HT1080 (cell line): ENCODE data around the gene SSC4D. TPM values are rescaled to one million over a fixed set of nuclear protein-coding genes. Genes with fewer than 3 reads are reported as not detected.
A peak's percentile ranks its signal among the peaks of the same experiment; 100 is the strongest.
"Not testable (repeated sequence)": the region's sequence is repeated elsewhere in the genome, so short reads cannot be mapped to it uniquely, and the experiment has no call there.

Source experiments
- DNase-seq: peaks from one replicate; pipeline ENCODE4 v3.0.0-alpha.2; 2015; ENCODE audit warnings: low read depth
- total RNA-seq: library from RNA; depleted of rRNA; stranded (reverse); fragments of >200 nt; shearing (Covaris generic); gene quantifications from 2 replicates; pipeline ENCODE4 v1.2.3, GENCODE V29; 2014

SSC4D gene
- total RNA-seq, 1 experiment from 2014 or later, result 0.23 TPM

DNA sequence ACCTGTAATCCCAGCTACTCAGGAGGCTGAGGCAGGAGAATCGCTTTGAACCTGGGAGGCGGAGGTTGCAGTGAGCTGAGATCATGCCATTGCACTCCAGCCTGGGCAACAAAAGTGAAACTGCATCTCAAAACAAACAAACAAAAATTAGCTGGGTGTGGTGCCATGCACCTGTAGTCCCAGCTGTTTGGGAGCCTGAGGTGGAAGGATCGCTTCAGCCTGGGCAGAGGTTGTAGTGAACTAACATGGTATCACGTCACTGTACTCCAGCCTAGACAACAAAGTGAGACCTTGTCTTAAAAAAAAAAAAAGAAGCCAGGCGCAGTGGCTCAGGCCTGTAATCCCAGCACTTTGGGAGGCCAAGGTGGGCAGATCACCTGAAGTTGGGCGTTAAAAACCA lies 21.7 kb downstream of the SSC4D start:
- DNase-seq, result not testable (repeated sequence)

DNA sequence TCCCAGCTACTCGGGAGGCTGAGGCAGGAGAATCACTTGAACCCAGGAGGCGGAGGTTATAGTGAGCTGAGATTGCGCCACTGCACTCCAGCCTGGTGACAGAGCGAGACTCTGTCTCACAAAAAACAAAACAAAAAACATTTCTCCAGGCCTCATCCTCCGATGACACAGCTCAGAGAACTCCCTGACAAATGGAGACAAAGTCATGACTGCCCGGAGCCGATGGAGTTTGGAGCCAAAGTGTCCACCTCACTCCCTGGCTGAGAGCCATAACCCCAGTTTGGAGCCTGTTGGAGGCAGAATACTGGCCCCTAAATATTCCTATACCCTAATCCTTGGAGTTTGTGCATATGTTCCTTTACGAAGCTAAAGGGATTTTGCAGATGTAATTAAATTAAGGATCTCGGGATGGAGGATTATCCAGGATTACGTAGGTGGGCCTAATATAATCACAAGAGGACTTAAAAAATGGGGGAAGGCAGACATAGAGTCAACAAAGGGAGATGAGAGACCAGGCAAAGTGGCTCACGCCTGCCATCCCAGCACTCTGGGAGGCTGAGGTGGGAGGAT lies 22.7 kb downstream of the SSC4D start:
- no peak for DNase-seq

DNA sequence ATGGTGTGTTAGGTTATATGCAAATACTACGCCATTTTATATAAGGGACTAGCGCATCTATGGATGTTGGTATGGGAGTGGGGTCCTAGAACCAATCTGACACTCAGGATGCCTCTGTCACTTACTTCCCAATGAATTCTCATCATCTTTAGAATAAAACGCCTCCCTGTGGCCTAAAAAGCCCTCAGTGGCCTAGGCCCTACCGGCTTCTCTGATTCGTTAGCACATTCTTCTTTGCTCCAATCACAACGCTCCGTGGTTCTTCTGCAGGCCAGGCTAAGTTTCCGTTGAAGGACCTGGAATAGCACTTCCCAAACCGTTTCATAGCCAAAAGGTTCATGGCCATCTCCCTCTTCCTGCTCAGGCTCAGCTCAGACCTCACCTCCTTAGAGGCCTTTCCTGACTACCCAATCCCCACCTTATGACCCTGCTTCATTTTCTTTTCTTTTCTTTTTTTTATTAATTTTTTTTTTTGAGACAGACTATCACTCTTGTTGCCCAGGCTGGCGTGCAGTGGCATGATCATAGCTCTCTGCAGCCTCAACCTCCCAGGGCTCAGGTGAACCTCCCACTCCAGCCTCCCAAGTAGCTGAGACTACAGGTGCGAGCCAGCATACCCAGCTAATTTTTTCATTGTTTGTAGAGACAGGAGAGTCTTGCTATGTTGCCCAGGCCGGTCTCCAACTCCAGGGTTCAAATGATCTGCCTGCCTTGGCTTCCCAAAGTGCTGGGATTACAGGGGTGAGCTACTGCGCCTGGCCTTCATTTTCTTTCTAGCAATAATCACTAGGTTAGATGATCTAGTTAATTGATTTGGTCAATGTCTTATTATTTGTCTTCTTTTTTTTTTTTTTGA lies 26.2 kb downstream of the SSC4D start:
- DNase-seq, result no peak

DNA sequence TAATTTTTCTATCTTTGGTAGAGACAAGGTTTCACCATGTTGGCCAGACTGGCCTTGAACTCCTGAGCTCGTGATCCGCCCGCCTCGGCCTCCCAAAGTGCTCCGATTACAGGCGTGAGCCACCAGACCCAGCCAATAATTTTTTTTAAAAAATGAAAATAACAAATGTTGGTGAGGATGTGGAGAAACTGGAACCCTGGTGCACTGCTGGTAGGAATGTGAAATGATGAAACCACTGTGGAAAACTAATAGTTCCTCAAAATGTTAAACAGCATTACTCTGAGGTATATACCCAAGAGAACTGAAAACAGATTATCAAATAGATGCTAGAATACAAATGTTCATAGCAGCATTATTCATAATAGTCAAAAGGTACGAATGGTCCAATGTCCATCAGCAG lies 27.7 kb downstream of the SSC4D start:
- DNase-seq, result no peak

DNA sequence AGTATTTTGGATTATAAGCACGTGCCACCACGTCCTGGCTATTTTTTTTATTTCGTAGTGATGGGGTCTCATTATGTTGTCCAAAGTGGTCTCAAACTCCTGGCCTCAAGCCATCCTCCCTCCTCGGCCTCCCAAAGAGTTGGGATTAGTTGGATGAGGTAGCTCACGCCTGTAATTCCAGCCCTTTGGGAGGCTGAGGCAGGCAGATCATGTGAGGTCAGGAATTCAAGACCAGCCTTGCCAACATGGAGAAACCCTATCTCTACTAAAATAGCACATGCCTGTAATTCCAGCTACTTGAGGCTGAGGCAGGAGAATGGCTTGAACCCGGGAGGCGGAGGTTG lies 28.9 kb downstream of the SSC4D start:
- no peak for DNase-seq

DNA sequence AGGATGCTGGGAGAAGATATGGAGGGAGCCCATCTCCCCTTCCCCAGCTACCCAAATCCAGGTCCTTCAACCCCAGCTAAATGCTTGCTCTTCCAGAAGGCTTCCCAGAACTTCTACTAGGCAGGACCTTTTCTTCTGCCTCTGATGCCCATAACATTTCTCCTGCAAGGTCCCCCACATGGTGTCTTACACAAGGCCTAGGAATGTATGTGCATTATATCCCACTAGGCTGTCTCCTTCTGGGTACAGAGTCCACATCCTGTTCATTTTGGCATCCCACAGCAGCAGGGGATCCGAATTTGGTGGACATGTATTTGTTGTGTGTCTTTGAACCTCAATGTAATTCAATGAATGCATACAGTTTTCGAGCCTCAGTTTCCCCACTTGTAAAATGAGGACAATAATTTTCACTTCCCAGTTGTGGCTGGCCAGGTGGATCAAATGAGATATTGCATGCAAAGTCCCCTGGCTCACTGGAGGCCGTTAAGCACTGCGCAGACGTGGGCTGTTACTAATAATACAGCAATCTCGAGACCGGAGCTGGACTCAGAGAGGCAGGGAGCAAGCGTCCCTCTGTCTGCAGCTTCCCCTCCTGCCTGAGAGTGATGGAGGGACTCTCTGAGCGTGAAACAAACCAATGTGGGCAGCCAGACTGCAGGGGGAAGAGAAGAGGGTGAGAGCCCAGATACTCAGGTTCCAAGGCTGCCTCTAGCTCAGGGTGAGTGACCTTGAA lies 32.1 kb downstream of the SSC4D start:
- DNase-seq, result peak; percentile 28

DNA sequence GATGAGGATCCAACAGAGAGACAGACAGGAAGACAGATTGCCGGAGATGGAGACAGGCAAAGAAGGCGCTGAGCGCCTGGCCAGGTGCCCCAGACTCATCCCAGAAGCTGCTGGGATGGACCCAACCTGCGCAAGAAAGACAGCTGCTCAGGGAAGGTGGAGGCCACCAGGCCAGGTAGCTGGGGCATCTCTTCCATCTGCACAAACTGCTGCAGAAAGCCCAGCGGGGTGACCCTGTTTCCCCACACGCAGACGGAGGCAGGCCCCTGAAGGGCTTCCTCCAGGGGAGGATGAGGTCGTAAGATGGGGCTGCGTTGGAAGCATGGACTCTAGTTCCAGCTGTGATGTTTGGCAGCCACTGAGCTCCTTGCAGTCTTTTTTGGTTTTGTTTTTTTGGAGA lies 34.2 kb downstream of the SSC4D start:
- DNase-seq, result no peak

DNA sequence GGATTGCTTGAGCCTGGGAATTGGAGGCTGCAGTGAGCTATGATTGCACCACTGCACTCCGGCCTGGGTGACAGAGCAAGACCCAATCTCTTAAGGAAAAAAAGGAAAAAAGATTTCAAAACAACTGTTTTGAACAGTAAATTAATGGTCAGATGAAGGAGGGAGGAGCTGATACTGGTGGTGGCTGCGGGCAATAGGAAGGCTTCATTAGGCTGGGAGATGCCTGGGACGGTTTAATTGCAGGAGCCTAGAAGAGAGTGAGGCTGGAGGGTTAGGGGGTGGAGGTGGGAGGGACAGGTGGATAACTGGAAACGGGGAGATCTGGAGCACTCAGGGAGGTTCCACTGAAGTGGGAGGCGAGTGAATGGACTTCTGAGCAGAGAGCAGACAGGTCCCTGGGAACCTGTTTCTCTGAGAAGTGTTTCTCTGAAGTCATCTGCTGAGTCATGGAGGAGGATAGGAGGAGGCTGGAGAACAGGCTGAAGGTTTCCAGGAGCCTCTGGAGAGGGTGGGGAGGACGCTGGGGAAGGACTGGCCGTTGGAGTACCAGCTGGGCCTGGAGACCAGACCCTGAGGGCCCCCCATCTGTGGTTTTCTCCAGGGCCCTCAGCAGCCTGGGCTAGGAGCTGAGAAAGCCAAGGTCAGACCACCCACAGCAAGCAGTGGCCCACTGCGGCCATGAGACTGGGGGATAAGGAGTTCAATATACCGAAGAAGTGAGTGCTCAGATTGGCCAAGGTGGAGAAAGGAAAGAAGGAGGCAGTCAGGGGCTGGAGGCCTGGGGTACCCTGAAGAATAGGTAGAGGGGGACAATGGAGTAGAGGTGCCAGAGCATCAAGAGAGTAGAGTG lies 36.3 kb downstream of the SSC4D start:
- peak; percentile 78 for DNase-seq

DNA sequence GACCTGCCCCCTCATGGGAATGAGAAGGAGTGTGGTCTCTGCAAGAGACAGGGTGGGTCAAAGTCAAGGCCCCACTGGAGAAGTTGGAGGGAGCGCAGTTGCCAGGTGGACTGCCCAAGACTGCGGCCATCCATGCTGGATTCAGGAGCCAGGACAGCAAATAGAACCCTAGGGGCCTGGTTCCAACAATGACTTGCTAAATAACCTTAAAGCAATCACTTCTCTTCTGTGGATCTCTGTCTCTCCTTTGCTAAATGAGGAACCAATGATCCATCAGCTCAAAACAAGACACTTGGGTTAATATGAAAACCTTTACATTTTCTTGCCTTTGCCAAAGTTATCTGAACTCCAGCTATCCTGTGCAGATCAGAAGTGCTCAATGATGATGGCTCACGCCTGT lies 38.1 kb downstream of the SSC4D start:
- DNase-seq, result no peak

DNA sequence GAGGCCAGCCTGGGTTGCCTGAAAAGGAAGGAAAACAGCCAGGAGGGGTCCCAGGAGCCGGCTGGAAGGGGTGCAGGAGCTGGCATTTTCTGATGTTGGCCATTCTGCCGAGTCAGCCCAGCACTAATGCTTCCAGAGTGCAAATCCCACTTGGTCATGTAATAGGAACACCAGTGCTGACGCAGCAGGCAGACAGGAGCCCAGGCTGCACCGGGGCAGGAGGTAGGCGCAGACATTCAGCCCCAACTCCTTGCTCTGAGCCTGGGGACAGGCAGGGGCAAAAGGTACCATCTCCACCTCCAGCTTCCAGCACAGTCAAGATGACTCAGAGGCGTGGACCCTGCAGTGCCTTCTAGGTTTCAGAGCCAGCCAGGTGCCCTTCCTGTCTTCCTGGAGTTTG lies 40.5 kb downstream of the SSC4D start:
- no peak for DNase-seq

DNA sequence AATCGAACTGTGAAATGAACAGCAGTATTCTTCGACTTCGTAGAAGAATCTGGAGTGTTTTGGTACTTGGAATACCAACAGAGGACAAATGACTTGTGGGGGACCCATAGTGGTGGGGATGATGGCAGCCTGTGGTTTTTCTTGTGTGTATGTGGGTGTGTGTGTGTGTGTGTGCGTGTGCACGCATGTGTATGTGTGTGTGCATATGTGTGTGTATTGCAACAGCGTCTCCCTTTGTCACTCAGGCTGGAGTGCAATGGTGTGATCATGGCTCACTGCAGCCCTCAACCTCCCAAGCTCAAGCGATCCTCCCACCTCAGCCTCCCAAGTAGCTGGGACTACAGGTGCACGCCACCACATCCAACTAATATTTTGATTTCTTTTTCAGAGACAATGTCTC lies 41.3 kb downstream of the SSC4D start:
- no peak for DNase-seq

DNA sequence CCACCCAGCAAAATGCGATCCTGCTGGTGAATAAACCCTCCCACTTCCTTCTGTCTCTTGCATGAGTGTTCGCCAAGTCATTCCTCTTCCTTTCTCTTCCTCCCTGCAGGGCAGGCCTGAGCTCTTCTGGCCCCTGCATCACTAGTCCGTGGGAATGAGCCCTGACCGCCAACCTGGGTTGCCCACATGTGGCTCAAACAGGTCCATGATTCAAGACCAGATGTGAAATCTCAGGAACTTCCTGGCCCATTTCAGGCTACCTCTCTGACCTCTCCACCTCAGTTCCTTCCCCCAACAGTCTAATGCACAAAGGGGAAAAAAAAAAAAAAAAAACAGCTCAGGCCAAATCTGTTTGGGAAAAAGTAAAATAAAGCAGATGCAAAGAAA lies 45.3 kb downstream of the SSC4D start:
- peak; percentile 90 for DNase-seq

DNA sequence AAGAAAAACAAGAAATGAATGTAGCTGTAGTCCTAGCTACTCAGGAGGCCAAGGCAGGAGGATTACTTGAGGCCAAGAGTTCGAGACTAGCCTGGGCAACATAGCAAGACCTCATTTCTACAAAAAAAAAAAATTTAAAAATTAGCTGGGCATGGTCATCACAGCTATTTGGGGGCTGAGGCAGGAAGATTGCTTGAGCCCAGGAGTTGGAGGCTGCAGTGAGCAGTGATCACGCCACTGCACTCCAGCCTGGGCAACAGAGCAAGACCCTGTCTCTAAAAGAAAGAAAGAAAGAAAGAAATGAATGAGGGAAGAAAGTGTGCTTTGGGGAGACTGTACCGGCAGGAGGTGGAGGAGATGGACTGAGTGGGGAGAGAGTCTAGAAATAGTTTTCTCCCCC lies 45.7 kb downstream of the SSC4D start:
- not testable (repeated sequence) for DNase-seq

DNA sequence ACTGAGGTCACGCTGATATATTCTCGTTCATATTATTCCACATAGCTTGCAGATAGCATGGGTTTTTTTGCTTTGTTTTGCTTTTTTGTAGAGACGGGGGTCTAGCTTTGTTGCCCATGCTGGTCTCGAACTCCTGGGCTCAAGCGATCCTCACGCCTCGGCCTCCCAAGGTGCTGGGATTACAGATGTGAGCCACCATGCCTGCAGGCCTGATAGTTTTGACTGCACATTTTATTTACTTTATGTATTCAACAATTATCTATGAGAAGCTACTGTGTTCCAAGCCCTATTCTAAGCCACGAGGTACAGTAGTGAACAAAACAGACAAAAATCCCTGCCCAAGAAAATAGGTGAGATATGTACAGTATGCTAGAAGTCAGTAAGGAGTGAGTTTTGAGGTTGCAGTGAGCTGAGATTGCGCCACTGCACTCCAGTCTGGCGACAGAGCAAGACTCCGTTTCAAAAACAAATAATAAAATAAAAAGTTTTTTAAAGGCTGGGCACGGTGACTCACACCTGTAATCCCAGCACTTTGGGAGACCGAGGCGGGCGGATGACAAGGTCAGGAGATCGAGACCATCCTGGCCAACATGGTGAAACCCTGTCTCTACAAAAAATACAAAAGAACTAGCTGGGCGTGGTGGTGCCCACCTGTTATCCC lies 49.4 kb downstream of the SSC4D start:
- no peak for DNase-seq

DNA sequence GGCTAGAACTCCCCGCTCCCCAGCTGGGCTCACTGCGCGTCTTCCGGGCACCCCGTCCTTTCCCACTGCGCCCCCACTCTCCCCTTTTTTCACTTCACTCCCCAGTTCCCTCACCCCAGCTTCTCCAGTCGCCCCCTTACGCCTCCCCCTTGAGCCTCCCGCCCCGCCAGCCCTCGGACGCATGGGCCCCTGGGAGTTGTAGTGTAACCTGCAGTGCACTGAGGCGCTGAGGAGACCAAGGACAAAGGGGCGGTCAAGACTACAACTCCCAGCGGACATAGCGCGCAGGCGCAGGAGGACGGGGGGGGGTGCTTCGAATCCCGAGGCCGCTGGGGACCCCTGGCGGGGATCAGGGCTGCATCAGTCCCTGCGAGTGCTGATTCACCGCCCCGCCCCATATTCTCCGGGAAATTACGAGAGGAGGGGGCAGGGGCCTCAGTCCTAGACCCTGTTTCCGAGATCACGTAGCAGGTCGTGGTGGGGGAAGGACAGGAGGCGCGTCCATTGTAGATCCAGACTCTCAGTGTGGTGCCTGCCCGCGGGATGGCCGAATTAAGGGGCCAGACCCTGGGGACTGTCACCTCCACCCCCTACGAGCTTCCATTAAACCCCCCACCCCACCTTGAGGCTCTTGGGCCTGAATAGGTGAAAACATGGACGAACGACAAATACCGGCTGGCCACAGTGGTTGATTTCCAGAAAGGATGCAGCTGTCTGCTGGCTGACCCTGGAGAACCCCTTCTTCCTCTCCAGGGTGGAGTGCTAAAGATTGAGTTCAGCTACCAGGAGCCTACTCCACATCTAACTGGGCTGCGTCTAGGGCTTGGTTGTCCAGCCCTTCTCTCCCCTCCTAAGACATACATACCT lies 50.2 kb downstream of the SSC4D start:
- peak; percentile 97 for DNase-seq

DNA sequence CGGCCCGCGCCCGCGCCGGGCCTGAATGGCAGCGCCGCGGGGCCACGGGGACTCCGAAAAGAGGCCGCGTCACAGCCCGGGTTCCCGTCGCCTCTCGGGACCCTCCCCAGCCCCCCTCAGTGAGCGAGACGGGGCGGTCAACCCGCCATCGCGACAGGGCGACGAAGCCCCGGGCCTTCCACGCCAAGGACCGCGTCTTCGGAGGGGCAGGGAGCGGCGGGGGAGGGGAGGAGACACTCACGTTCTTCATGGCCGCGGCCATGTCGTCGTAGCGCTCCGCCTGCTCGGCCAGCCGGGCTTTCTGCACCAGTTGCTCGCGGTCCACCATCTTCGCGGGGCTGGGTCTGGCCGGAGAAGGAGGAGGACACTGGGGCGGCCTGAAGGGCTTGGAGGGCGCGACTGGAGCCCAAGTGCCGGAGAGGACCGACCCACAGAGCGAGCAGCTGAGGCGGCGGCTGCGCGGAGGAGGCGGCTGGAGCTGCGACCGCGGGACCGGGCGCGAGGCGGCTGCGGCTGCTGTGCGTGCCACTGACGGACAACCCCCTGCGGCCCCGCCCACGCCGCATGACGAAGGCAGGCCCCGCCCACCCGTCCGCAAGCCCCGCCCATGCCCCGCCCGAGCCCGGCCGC lies 50.9 kb downstream of the SSC4D start, which contains the start of gene YWHAG:
TSS of gene YWHAG (minus strand) at position 511 of the 630 bp plus-strand sequence. CDS start at position 328, 183 bp downstream.
- peak; percentile 77 for DNase-seq

DNA sequence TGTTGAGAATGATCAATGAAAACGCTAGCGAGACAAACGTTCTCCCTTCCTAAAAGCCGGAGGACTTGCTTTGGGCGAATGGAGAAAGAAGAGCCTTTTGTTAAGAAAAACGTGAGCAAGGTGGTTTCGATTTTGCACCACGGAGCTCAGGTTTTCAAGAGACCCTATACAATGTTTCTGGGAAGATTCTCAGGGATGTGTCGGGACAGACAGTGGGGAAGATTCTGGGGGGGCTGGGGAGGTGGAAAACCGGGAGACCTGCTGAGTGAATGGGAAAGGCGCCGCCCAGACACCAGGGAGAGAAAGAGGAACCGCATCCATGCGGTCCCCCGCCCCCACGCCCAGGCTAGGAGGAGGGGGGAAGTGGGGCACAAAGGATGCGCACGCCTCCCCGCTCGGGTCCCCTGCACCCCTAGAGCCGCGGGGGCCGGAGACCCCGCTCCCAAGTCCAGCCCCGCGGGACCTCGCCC lies 51.5 kb downstream of the SSC4D start:
- peak; percentile 42 for DNase-seq

DNA sequence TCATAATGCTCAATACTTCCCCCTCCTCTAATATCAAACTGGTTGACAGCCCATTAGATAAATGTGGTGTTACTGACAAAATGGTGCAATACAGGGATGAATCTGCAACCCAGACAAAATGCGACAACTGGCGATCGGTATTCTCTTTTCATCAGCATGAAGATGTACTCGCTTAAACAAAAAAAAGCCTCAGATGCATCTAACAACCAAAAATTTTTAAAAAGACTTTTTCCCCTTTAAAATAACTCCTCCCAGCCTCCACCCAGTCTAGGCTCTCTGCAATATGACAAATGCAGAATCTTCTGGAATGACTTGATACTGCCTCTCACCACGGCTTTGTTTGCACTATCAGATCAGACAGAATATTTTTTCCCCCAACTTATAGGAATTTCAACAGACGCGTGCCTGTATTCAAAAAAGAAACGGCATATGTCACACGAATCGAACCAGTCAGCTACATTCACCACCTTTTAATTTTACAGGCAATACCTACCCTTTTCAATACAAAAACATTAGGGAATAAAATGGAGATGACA lies 52.0 kb downstream of the SSC4D start:
- DNase-seq, result no peak

DNA sequence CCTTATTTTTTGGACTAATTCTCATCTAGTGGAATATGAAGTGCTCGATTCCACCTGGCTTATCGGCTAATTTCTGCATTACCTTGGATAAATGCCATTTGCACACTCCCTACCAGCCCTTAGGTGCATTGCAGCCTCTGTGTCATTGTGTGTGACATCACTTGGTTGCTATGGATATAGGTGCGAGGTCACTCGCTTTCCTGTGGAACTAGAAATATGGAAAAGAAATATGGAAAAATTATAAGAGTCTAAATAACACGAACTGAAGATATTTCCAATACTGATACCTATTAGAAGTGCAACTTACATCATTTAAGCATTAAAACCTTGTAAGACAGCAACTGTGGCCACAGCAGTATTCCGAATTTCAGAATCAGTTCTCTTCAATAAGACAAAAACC lies 52.7 kb downstream of the SSC4D start:
- no peak for DNase-seq
